NCI-H187 (cell line): Measurements from ENCODE around the gene SSC5D.

Source experiments
- DNase-seq, 2 experiments: peaks; one replicate each; lab custom pipeline; 2025; lab: John Stamatoyannopoulos, UW

Gene SSC5D

DNA sequence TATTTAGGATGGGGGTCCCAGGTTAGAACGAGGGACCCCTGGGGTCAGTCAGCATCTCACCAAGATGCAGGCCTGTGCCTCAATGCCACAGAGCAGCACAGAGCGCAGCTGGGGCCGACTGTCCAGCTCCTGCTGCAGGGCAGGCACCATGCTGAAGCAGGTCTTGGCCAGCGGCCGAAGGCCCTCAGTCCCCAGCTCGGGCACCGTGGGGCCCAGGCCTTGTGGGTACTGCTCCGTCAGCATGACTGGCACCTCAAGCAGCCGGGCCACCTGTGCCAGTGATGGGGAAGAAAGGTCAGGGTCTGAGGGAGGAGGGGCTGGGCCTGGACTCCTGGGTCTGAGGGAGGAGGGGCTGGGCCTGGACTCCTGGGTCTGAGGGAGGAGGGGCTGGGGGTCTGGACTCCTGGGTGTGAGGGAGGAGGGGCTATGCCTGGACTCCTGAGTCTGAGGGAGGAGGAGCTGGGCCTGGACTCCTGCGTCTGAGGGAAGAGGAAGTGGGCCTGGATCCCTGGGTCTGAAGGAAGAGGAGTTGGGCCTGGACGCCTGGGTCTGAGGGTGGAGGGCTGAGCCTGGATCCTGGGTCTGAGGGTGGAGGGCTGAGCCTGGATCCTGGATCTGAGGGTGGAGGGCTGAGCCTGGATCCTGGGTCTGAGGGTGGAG is 32.5 kb upstream of the SSC5D start:
- DNase-seq, result no peak

DNA sequence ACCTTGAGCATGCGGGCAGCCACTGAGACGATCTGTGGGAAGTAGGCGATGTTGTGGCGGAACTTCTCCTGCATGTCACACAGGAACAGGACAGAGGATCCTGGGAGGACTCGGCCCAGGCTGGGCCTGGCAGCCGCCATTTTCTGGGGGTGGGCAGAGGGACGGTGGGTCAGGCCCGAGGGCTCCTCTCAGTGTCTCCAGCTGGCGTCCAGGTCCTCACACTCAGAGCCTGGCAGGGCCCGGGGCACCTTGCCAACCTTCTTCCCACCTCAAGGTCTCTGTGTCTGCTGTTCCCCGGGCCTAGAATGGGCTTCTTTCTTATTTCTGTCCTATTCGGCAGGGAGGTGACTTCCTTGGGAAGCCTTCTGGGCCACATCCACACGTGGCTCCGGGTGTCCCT is 31.9 kb upstream of the SSC5D start:
- DNase-seq, result no peak

DNA sequence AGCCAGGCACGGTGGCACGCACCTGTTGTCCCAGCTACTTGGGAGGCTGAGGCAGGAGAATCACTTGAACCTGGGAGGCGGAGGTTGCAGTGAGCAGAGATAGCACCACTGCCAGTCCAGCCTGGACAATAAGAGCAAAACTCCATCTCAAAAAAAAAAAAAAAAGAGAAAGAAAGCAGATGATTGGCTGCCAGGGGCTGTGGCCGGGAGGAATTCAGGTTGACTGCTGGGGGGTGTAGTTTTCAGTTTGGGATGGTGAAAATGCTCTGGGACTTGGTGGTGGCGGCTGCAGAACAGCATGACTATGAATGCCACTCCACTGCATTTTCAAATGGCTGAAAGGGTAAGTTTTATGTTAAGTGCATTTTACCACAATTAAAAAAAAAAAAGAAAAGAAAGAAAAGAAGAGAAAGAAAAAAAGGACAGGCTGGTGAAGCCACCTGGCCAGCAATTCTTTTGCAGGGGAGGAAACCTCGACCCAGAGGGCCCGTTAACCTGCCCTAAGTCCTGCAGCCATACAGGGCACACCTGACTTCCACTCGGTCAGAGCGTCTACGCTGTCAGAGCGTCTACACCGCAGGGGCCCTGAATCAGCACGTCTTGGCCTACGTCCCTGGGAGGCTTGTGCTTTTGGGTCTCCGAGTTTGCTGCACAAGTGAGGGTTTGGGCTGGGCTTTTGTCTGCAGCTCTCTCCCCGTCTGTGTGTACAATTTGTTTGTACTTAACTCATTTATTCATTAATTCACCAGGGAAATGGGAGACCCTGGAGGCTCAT is 30.4 kb upstream of the SSC5D start:
- no peak for DNase-seq

DNA sequence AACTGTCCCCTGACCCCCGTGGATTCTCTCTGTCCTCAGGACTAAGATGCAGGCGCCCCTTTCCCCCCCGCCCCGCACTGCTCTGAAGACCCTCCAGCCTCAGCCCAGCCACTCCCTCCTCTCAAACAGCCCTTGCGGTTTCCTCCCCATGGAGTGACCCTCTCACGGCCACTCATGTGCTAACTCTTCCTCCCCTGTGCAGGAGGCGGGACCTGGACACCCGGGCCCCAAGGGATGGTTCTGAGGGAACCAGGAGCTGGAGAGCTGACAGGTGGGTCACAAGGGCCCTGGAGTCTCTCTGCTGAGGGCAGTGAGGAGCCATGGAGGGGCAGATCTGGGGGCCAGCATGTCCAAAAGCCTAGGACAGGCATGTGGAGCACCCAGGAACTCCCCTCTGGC is 28.7 kb upstream of the SSC5D start:
- peak; percentile 51 to 74 for DNase-seq

DNA sequence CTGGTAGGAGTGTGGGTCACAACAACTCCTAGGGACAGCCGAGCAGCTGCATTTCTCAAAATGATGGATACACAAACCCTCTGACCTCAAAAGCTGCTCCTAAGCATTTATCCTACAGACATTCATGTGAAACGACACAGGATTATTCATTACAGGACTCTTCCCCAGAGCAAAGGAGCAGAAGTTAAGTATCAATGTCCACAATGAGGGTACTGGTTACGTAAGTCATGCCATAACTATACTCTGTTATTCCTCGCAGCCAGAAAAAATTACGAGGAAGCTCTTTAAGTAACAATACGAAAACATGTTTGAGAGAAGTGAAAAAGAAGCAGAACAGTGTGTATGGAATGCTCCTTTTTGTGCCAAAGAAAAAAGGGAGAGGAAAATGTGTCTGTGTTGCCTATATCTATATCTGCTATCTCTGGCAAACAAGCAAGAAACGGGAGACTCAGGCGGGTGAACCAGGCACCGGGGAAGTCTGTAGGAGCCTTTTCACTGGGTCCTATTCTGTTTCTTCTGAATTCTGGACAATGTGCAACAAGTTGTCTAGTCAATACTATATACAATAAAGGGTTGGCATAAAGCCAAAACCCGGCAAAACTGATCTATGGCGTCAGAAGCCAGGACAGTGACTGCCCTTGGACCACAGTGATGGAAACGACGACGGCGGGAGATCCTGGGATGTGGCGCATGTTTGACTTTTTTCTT is 28.1 kb upstream of the SSC5D start:
- no peak for DNase-seq

DNA sequence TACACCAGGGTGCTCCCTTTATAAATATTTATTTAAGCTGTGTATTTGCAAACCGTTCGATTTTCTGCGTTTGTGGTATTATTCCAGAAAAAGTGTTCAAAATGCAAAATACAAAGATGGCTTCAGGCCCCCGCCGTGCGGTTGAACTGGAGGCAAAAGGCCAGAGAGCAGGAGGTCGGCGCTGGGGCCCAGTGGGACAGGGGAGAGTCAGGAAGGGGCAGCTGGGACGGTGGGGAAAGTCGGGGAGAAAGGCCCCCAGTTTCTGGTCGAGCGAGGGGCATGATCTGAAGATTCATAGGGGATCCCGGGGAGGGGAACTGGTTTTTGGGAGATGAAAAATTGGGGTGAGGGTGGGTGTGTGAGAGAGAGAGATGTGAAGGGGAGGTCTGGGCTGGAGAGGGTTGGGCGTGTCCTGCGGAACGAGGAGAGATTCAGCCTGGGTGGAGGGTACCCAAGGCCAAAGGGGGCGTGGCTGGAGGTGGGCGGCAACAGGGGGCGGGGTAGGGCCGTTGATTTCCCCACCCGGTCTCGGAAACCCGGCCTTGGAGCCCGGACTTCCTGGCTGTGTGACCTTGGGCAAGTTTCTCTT is 27.5 kb upstream of the SSC5D start:
- peak; percentile 21 to 87 for DNase-seq

DNA sequence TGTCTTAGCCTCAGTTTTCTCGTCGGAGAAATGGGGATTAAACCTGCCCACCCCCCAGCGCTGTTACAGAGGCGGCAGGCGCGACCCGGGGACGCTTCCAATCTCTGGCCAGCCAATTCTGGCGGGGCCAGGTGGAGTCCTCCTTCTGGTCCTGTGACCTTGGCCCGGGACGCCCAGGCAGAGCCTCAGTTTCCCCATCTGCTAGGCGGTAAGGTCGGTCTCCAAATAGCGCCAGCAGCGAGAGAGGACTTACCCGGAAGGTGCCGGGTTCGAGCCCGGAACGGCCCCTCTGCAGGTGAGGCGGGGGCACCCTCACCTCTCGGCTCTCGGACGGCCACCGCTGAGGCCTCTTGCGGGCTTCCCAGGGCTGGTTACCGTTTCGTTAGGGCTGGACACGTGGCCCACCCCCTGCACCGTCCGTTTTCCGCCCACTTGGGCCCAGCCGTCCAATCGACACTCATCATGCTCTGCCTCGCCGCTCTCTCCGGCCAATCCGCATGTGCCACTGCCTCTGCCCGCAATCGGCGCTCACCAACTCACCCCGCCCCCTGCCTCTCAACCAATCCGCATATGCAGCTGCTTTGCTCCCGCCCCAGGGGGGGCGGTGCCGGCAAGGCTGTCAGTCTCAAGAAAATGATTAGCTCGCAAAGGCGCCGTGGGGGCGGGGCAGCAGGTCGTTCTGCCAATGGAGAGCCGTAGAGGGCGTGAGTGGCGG is 26.8 kb upstream of the SSC5D start, which contains the start of gene ISOC2:
Gene ISOC2, minus strand, starts transcription at position 384 of the 715 bp plus-strand sequence. CDS start 5,156 bp downstream, outside the sequence.
- peak; percentile 98 to 100 for DNase-seq

DNA sequence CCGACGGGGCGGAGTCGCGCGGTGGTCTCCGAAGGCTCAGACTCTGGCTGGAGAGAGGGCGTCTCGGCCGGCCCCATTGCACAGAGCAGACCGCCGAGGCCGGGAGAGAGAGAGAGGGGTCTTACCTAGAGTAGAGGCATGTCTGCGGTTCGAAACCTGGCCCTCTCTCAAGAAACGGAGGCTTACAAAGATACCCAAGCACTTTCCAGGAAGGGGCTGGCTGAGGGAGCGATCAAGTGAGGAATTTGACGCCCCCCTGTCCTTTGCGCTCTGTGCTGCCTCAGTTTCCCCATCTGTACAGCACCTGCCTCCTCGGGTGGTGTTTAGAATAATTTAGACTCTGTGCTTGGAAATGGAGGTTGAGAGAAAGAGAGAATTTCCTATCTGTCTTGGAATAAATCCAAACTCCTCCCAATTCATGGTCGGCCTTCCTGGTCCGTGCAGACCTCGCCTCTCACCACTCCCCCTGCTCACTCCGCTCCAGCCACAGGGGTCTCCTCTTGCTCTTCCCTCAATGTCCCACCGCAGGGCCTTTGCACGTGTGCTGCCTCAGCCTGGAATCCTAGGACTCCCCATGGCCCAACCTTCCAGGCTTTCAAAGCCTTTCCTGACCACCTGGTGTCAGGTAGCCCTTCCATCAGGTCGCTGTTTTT is 26.1 kb upstream of the SSC5D start:
- no peak for DNase-seq

DNA sequence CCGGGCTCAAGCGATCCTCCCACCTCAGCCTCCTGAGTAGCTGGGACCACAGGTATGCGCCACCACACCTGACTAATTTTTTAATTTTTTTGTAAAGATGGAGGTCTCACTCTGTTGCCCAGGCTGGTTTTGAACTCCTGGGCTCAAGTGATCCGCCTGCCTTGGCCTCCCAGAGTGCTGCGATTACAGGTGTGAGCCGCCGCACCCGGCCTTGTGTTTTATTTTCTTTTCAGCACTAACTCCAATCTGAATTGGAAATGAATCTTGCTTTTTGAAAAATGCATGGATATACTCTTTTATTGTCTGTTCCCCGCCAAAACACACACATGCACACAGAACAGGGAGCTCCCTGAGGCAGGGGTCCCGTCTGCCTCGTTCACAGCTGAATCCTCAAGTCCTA is 25.5 kb upstream of the SSC5D start:
- no peak for DNase-seq

DNA sequence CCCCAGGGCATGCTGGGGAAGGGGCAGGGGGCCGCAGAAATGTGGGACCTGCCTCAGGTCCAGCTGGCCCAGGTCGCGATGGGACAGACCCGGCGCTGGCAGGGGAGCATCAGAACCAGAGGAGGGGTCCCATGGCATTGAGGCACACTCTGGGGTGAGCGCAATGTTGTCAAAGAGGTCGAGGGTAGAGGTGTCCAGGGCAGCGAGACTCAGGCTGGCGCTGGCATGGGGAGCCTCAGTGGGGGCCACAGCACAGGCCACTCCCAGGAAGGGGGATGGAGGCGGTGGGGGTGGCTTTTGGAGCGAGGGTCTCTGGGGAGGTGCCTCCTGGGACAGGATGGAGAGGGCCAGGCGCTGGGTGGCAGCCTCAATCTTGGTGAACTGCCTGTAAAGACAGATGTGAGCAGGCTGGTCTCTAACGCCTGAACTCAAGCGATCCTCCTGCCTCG is 24.6 kb upstream of the SSC5D start:
- no peak for DNase-seq

DNA sequence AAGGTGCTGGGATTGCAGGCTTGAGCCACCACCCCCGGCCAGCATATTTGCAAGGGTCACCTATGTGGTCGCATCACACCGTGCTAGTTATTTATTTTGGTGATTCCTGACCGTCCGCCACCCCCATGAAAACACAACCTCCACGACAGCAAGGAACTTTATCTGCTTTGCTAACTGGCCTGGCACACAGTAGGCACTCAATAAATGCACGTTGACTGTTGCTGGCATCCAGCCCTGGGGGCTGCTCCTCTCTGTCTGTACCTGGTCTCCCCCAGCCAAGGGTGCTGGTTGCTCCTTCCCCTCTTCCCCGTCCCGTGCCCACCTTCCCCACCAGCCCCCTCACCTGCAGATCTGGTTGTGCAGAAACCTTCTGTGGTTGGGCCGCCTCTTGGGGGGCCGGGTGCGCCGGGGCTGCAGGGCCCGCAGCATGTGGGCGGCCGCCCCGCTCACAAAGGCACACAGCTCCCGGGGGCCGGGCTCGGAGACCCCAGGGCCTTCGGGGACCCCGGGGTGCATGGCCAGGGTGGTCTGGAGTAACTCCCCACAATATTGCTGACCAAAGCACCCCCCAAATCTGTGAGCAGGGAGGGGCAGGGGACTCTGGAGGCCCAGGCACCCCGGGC is 24.1 kb upstream of the SSC5D start:
- DNase-seq, result no peak

DNA sequence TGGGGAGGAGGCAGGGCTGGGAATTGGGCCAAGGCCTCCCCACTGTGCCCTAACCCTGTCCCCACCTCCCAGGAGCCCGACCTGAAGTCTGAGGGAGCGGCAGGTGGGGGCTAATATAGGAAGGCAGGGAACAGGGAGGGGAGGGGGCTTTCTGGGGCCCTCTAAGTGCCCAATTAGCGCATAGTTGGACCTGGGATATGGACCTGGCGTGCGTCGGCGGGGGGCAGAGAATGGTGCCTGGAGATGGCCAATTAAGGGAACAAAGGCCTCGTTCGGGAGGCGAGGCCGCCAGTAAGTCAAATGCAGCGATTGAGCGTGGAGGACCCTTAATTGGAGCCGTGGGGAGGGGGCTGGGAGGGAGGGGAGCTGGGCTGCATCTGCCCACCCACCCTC is 23.6 kb upstream of the SSC5D start, which contains the start of gene C19orf85:
Gene C19orf85, minus strand, starts transcription at position 90 of the 393 bp plus-strand sequence. CDS start 197 bp downstream, outside the sequence.
- no peak for DNase-seq

DNA sequence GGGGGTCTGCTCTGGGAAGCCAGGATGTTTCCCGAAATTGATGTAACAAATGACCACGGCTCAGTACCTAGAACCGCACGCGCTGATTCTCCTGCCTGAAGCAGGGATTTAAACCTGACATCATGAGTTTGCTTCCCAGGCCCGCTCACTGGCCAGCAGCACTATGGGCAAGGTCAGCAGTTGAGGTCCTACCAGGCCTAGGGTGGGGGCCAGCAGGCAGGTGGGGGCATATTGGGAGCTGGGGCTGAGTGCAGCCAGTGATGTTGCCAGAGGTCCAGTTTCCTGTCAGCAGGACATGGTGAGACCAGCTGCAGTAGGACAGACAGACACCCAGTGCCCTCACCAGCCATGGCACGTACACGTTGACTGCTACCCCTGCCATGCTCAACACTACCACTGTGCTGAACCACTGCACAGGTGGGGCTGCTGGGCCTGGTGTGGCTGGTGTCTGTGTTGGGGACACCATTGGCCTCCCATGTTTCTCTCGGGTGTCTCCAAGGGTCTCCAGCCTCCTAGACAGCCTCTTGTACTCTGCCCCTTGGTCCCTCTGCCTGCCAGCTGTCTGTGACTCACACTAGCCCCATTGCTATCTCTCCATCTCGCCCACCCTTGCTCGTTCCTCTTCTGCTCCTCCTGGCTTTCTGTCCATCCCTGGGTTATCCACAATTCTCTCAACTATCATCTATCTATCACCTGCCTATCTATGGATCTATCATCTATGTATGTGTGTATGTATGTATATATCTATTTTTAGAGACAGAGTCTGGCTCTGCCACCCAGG is 22.6 kb upstream of the SSC5D start:
- no peak for DNase-seq

DNA sequence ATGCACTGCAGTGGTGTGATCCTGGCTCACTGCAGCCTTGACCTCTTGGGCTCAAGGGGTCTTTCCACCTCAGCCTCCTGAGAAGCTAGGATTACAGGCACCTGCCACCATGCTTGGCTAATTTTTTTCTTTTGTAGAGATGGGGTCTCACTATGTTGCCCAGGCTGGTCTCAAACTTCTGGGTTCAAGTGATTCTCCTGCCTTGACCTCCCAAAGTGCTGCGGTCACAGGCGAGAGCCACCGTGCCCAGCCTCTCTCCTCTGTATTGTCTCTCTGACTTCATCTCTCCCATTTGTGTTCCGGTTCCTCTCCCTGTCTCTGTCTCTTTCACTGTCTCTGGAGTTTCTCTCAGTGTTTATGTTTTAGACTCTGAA is 22.0 kb upstream of the SSC5D start:
- DNase-seq, result no peak

DNA sequence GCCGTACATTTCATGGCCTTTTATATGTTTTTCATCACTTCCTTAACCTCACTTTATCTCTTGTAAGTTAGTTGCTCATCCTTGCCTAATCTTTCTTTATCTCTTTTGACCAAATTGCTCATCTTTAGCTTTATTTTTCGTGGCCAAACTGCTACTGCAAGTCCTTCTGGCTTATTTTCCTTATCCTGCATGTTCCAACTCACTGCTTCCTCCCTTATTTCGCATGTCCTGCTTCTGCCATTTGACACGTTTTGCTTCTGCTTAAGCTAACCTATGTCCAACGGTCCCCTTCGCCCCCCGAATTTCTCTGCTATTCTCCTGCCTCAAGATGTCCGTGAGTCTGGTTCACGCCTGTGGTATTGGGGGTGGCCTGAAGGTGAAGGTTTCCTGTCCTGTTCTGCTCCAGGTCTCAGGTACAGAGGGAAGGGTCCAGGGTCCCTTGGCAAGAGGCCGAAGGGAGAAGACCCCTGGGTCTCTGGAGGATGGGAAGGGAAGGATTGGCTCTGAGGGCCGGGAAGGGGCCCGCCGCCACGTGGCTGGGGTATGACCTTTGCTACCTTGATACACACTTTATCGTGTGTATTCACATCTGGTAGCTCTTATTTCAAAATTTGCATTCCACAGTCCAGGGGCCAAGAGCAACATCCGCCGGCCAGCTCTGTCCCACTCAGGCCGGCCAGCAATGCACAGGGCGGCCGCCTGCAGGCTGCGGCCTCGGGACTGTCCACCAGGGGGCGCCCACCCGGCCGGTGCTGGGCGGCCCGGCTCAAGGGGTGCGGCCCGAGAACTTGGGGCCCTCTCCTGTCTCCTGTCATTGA is 20.8 kb upstream of the SSC5D start:
- no peak for DNase-seq

DNA sequence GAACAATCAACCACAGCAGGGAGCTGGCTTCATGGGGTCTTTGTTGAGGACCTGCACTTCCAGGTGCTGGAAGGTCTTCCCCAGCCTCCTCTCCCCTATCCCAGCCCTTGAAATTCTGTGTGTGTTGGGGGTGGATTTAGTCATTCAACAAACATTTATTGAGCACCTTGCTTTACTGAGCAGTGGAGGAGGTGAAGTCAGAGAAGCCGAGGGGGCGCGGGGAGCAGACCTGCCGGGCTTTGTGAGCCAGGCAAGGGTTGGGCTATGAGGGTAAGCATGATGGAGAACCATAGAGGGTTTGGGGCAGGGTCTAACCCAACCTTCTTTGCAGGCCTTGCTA is 20.2 kb upstream of the SSC5D start:
- no peak for DNase-seq

DNA sequence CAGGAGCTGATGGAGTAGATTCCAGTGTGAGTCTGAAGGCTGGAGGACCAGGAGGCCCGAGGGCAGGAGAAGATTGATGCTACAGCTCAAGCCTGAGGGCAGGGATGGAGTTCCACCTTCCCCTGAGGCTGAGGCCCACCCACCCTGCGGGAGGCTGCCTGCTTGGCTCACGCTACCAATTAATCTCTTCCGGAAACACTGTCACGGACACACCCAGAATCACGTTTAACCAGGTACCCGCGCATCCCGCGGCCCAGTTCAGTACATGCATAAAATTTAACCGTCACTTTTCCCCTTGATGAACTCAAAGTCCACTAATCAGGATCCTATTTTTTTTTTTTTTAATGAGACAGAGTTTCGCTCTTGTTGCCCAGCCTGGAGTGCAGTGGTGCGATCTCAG is 17.0 kb upstream of the SSC5D start:
- no peak for DNase-seq

DNA sequence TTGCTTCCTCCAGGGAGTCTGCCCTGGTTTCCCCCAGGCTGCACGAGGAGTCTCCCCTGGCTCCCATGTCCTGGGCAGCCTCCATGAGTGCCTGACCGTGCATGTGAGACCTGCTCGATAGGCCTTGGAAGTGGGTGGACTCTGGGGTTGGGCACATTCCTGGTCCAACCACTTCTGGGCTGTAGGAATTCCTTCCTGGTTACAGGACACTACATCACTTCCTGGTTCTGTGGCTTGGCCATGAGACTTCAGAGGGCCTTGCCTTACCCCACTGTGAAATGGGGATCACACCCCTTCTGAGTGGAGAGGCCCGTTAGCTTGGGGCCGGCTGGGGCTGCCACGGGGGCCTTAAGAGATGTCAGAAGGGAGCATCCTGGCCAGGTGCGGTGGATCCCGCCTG is 15.8 kb upstream of the SSC5D start:
- DNase-seq, result no peak
